Kidney glomerular epithelial cell (primary cell): Measurements from ENCODE around the gene GTPBP1.
A peak's percentile ranks its signal among the peaks of the same experiment; 100 is the strongest.

Experiments
- DNase-seq: peaks from one replicate; lab custom pipeline; 2025; lab: John Stamatoyannopoulos, UW

GTPBP1 gene

GRCh38 chr22:38704654-38705234 is 1.0 kb upstream of the GTPBP1 start:
- no peak for DNase-seq

DNA sequence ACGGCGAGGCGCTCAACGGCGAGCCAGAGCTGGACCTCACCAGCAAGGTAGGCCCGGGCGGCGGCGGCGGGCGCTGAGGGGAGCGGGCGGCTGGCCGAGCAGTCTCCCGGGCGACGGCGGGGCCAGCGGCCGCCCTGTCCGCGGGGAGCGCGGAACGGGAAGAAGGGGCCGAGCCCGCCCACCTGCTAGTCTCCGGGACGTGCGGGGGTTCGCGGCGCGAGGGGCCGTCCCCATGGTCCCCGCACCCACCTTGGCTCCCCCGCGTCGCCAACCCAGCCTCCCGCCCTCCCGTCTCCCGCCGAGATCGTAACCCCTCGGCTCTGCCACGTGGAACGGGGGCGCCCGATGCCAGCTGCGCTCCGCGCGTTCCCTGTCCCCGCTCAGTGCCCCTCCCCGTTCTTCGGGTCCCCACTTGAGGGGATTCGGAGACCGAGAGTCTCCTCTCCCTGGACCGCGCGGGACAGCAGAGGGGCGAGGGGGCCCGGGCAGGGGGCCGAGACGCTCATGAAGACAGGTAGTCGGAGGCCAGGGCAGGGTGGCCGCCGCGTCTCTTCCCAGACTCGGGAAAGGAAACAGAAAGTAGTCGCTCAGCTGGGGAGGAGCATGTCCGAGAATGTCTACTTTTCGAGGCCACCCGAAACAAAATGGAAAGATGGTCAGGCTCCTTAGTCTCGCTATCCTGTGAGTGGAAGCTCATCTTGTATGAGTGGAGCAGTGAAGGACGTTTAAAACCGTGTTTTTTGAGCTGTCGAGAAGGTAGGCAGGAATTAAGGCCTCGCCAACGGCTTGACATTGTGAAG is 557 bp downstream of the GTPBP1 start:
- DNase-seq = no peak

DNA sequence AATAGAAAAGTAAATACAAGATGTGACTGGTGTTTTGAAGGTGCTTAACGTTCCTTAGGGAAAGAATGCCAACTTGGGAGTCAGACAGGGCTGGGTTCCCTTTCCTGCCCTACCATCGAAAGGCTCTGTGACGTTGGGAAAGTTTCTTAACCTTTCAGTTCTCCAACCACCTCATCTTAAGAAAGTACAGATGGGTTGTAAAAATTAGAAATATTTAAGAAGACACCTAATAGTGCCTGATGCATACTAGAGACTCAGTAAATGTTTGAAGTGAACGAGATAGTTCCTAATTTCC is 1.1 kb downstream of the GTPBP1 start:
- no peak for DNase-seq

- no peak for DNase-seq
These were observed 1.6 kb downstream of the GTPBP1 start for GRCh38 chr22:38707346-38707745.

GRCh38 chr22:38707984-38708383 is 2.2 kb downstream of the GTPBP1 start:
- DNase-seq = no peak

GRCh38 chr22:38709306-38709705 is 3.6 kb downstream of the GTPBP1 start:
- DNase-seq = no peak

- no peak for DNase-seq
These were observed 4.6 kb downstream of the GTPBP1 start for GRCh38 chr22:38710351-38710750.

- DNase-seq = no peak
These were observed 5.1 kb downstream of the GTPBP1 start for GRCh38 chr22:38710866-38711265.

GRCh38 chr22:38712486-38713207 is 6.9 kb downstream of the GTPBP1 start:
- no peak for DNase-seq

GRCh38 chr22:38713921-38714320 is 8.2 kb downstream of the GTPBP1 start:
- no peak for DNase-seq

DNA sequence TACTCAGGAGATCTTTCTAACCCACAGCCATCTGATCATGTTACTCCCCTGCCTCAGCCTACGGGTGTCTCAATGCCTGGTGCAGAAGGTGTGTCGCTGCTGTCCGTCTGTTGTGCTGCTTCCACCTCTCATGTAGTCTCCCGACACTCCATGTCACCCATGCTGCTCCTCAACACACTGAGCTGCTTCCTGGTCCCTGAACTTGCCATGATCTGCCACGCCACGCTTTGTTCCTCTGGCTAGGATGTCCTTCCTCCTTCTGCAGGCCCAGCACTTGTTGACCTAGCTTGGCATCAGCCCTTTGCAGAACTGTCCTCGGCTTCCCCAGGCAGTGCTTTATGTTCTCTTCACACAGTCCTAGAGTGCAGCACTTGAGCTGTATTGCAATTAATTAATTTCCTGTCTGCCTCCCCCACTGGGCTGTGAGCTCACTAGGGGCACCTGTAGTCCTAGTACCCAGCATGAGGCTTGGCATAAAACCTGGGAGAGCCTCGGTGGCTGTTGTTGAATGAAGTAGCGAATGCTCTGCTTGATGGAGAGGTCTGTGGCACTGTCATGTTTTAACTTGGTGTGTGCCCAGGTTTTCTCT is 9.5 kb downstream of the GTPBP1 start:
- DNase-seq = no peak

- no peak for DNase-seq
These were observed 10.1 kb downstream of the GTPBP1 start for GRCh38 chr22:38715852-38716251.

DNA sequence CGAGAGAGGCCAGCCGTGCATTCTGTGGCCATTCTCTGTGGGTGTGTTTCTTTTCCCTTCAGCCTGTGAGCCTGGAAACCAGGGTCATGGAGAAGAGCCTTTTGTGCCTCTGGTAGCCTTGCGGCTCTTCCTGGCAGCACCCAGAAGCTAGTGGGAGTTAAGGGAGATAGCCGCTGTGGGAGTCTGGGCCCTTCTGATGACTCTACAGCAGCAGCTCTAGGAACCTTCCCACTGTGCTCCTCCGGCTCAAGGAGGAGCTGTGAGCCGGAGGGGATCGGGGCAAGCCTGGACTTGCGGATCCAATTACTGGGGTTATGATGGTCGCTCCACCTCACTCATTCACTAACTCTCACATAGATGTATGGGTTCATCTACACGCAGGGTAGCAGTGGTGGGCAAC is 10.5 kb downstream of the GTPBP1 start:
- no peak for DNase-seq

GRCh38 chr22:38716826-38717225 is 11.1 kb downstream of the GTPBP1 start:
- no peak for DNase-seq

- DNase-seq = no peak
These were observed 11.5 kb downstream of the GTPBP1 start for GRCh38 chr22:38717244-38717643.

GRCh38 chr22:38718414-38718813 is 12.7 kb downstream of the GTPBP1 start:
- peak; percentile 89 for DNase-seq

GRCh38 chr22:38719196-38719595 is 13.5 kb downstream of the GTPBP1 start:
- no peak for DNase-seq

GRCh38 chr22:38720350-38720749 is 14.6 kb downstream of the GTPBP1 start:
- DNase-seq = no peak

- DNase-seq = no peak
These were observed 15.8 kb downstream of the GTPBP1 start for GRCh38 chr22:38721551-38721950.

GRCh38 chr22:38724176-38724575 is 18.4 kb downstream of the GTPBP1 start:
- no peak for DNase-seq

- DNase-seq = no peak
These were observed 19.3 kb downstream of the GTPBP1 start for GRCh38 chr22:38724926-38725571.

DNA sequence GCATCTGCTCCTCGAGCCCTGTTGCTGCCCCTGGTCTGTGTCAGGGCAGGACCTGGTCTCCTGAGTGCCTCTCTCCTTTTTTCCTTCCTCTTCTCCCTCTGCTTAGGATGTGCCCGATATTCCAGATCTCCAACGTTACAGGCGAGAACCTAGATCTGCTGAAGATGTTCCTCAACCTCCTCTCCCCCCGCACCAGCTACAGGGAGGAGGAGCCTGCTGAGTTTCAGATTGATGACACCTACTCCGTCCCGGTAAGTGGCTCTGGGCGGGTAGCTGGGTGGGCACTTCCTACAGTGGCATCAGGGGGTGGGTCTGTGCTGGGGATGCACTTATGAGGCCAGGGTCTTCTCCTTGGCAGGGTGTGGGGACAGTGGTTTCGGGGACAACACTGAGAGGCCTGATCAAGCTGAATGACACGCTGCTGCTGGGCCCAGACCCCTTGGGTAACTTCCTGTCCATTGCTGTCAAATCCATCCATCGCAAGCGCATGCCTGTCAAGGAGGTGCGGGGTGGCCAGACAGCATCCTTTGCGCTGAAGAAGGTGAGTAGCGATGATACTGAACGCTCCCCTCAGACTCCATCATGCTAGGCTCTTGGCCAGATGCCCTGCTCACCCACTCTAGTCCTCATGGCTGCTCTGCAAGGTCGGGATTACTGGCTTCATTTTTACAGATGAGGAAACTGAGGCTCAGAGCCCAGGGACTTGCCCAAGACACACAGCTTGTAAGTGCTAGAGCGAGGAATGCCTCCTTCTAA is 20.3 kb downstream of the GTPBP1 start:
- DNase-seq = no peak
